Gastrocnemius medialis (tissue), 4 donors: ENCODE data around the gene ANGEL2.

ENCODE experiments used
- POLR2A ChIP-seq, 2 donors: fragments of 450-650 bp; IDR thresholded peaks; one replicate each; pipeline ENCODE4 v1.6.1; 2017; ENCODE audit warnings: antibody characterized with exemption in 2 of 2, mild to moderate bottlenecking in 2 of 2, moderate library complexity in 2 of 2
- TF ChIP-seq, protein P1 (sequence below), 5 experiments: fragments of 450-650 bp in 3 of 5; fragments of 200-600 bp in 2 of 5; sonication (generic) in 2 of 5; IDR thresholded peaks in 4 of 5; conservative IDR thresholded peaks in 1 of 5; 1 replicate in 4 of 5; 2 replicates in 1 of 5; pipeline ENCODE4 v1.5.1; 2016 to 2019; ENCODE audit warnings: antibody characterized with exemption in 5 of 5, mild to moderate bottlenecking in 3 of 5, moderate library complexity in 3 of 5

DNA sequence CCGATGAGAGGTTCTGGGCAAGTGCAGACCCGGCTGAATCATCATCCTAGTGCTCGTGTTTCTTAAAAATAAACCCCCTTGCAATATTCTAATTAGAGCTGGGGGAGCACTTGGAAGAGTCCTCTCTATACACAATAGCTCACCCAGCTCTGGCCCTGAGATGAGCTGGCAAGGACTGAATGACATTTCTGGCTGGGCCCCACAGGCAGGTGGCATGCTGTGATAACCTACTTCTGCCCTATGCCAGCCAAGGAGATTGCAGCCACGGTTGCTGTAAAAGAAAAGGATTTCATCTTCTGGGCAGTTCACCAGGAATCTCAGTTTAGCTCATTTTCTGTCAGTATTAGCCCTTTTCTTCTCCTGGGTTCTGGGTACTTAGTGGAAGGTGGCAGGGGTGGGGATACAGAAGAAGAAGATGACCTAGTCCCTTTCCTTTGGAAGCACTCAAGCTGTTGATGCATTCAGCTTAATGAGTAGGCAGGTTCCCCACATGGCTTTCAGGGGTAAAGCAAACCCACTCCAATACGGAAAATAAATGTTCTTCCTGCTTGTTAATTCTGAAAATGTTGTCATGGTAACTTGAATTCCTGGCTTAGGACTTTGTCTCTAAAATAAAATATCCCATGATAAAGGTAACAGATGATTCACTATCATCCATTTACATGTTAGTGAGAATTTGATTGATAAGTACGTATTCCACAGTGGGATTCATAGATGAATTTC, 33.1 kb downstream of the ANGEL2 start:
- TF ChIP-seq, protein P1, sequence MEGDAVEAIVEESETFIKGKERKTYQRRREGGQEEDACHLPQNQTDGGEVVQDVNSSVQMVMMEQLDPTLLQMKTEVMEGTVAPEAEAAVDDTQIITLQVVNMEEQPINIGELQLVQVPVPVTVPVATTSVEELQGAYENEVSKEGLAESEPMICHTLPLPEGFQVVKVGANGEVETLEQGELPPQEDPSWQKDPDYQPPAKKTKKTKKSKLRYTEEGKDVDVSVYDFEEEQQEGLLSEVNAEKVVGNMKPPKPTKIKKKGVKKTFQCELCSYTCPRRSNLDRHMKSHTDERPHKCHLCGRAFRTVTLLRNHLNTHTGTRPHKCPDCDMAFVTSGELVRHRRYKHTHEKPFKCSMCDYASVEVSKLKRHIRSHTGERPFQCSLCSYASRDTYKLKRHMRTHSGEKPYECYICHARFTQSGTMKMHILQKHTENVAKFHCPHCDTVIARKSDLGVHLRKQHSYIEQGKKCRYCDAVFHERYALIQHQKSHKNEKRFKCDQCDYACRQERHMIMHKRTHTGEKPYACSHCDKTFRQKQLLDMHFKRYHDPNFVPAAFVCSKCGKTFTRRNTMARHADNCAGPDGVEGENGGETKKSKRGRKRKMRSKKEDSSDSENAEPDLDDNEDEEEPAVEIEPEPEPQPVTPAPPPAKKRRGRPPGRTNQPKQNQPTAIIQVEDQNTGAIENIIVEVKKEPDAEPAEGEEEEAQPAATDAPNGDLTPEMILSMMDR (IDR thresholded peaks at IDR 0.05 in 4 of 5, conservative IDR thresholded peaks at IDR 0.05 in 1 of 5) = no peak
- TF ChIP-seq POLR2A (IDR thresholded peaks at IDR 0.05) = no peak
